ENCODE measurements around the gene RIMS1.

Gene RIMS1

DNA sequence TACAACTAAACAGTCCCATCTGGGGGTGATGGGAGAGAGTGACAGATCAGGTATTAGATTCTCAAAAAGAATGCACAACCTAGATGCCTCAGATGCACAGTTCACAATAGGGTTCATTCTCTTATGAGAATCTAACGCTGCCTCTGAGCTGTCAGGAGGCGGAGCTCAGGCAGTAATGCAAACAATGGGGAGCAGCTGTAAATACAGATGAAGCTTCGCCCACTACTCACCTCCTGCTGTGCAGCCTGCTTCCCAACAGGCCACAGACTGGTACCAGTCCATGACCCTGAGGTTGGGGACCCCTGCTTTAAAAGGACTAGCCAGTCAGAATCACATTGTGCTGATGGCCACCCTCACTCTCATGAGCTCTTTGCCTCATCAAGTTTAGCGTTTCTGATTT is 488.5 kb downstream of the RIMS1 start:
- no peaks in the 10 kb centered on the region for H3K79me2 ChIP-seq (ENCODE audit: low read length)

DNA sequence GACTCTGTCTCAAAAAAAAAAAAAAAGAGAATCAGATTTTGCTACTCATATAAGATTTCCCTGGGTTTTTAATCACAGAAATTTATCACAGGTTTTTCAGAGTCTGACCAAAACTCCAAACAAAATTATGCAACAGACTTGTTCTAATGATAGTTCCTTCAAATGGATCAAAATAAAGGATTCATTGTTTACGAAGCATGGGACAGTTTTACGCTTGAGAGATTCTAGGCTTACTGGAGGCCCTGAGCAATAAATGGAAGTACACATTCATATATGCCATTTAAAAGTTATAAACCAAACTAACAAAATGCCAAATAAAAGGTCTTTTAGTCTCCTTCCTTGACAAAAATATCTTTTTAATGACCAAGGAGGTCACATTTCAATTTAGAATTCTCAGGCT is 490.4 kb downstream of the RIMS1 start:
- TF ChIP-seq EZH2 (optimal IDR thresholded peaks at IDR 0.05; ENCODE audit: low read depth, low read length) = no peak
- TF ChIP-seq, protein P1, sequence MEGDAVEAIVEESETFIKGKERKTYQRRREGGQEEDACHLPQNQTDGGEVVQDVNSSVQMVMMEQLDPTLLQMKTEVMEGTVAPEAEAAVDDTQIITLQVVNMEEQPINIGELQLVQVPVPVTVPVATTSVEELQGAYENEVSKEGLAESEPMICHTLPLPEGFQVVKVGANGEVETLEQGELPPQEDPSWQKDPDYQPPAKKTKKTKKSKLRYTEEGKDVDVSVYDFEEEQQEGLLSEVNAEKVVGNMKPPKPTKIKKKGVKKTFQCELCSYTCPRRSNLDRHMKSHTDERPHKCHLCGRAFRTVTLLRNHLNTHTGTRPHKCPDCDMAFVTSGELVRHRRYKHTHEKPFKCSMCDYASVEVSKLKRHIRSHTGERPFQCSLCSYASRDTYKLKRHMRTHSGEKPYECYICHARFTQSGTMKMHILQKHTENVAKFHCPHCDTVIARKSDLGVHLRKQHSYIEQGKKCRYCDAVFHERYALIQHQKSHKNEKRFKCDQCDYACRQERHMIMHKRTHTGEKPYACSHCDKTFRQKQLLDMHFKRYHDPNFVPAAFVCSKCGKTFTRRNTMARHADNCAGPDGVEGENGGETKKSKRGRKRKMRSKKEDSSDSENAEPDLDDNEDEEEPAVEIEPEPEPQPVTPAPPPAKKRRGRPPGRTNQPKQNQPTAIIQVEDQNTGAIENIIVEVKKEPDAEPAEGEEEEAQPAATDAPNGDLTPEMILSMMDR (IDR thresholded peaks at IDR 0.05; ENCODE audit: low read length) = no peak
- TF ChIP-seq EZH2phosphoT487 (IDR thresholded peaks at IDR 0.05; ENCODE audit: low read length) = no peak
- H3K4me2 ChIP-seq (ENCODE audit: low read depth, low read length) = no peak overlapping the region
- no peak for DNase-seq
- no peaks in the 10 kb centered on the region for H3F3A ChIP-seq (ENCODE audit: insufficient read depth, low read length)
- H3K4me3 ChIP-seq (ENCODE audit: low read length) = no peak overlapping the region
- H3K9me3 ChIP-seq (replicated peaks; ENCODE audit: insufficient read depth, low read length) = no peaks in the 10 kb centered on the region
- H2AFZ ChIP-seq (ENCODE audit: low read length) = no peak overlapping the region
- no peaks in the 10 kb centered on the region for H4K20me1 ChIP-seq (ENCODE audit: insufficient read depth, low read length)
- no peak overlapping the region for H3K9ac ChIP-seq (ENCODE audit: low read length)
- no peaks in the 10 kb centered on the region for H3K79me2 ChIP-seq (ENCODE audit: low read length)
- no peaks in the 10 kb centered on the region for H3K9me2 ChIP-seq (replicated peaks; ENCODE audit: insufficient read depth, low read length)
- H3K4me1 ChIP-seq (ENCODE audit: low read length) = no peaks in the 10 kb centered on the region
- no peaks in the 10 kb centered on the region for H3K27me3 ChIP-seq (replicated peaks; ENCODE audit: insufficient read depth, low read length)
- H3K36me3 ChIP-seq (replicated peaks; ENCODE audit: insufficient read depth, low read length) = no peaks in the 10 kb centered on the region
- H3K27ac ChIP-seq (ENCODE audit: low read length) = no peak overlapping the region

More for the DNA sequence above, 488.5 kb downstream of the RIMS1 start:
- Histone ChIP-seq H3K4me2 (ENCODE audit: low read depth, low read length) (no peak overlapping the region), H3F3A (ENCODE audit: insufficient read depth, low read length) (no peaks in the 10 kb centered on the region), H2AFZ (ENCODE audit: low read length) (no peak overlapping the region), H4K20me1 (ENCODE audit: insufficient read depth, low read length) (no peaks in the 10 kb centered on the region), H3K27me3 (replicated peaks; ENCODE audit: insufficient read depth, low read length) (no peaks in the 10 kb centered on the region), H3K4me3 (ENCODE audit: low read length) (no peak overlapping the region), H3K9me3 (replicated peaks; ENCODE audit: insufficient read depth, low read length) (no peaks in the 10 kb centered on the region), H3K36me3 (replicated peaks; ENCODE audit: insufficient read depth, low read length) (no peaks in the 10 kb centered on the region), H3K4me1 (ENCODE audit: low read length) (no peaks in the 10 kb centered on the region), H3K9ac (ENCODE audit: low read length) (no peak overlapping the region), H3K27ac (ENCODE audit: low read length) (no peak overlapping the region), H3K9me2 (replicated peaks; ENCODE audit: insufficient read depth, low read length) (no peaks in the 10 kb centered on the region)
- DNase-seq = no peak
- TF ChIP-seq EZH2phosphoT487 (IDR thresholded peaks at IDR 0.05; ENCODE audit: low read length) (no peak), EZH2 (optimal IDR thresholded peaks at IDR 0.05; ENCODE audit: low read depth, low read length) (no peak)
- TF ChIP-seq, protein P1 (IDR thresholded peaks at IDR 0.05; ENCODE audit: low read length) = no peak

DNA sequence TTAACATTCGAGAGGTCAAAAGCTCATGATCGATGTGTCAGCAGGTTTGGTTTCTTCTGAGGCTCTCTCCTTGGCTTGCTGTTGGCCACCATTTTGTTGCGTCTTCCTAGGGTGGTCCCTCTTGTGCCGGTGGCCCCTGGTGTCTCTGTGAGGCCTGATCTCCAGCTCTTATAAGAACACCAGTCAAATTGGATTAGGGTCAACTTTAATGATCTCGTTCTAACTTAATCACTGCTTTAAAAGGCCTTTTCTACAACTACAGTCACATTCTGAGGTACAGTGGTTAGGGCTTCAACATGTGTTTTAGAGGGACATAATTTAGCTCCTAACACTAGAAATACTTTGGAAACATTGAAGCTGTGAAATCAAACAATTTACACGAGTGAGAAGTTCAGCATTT is 494.7 kb downstream of the RIMS1 start:
- Histone ChIP-seq H3F3A (ENCODE audit: insufficient read depth, low read length) (peaks cover 12% of the 10 kb centered on the region), H3K9me3 (replicated peaks; ENCODE audit: insufficient read depth, low read length) (no peaks in the 10 kb centered on the region), H4K20me1 (ENCODE audit: insufficient read depth, low read length) (no peaks in the 10 kb centered on the region), H3K9me2 (replicated peaks; ENCODE audit: insufficient read depth, low read length) (no peaks in the 10 kb centered on the region), H3K4me1 (ENCODE audit: low read length) (peaks cover 22% of the 10 kb centered on the region), H3K79me2 (ENCODE audit: low read length) (no peaks in the 10 kb centered on the region), H2AFZ (ENCODE audit: low read length) (no peak overlapping the region), H3K4me2 (ENCODE audit: low read depth, low read length) (no peak overlapping the region), H3K27ac (ENCODE audit: low read length) (no peak overlapping the region), H3K9ac (ENCODE audit: low read length) (no peak overlapping the region), H3K4me3 (ENCODE audit: low read length) (no peak overlapping the region), H3K36me3 (replicated peaks; ENCODE audit: insufficient read depth, low read length) (no peaks in the 10 kb centered on the region), H3K27me3 (replicated peaks; ENCODE audit: insufficient read depth, low read length) (no peaks in the 10 kb centered on the region)
- DNase-seq = no peak
- TF ChIP-seq EZH2phosphoT487 (IDR thresholded peaks at IDR 0.05; ENCODE audit: low read length) (no peak), EZH2 (optimal IDR thresholded peaks at IDR 0.05; ENCODE audit: low read depth, low read length) (no peak)
- TF ChIP-seq, protein P1 (IDR thresholded peaks at IDR 0.05; ENCODE audit: low read length) = no peak
